GM19023 (cell line): ENCODE results near the gene LRP4.
"Not testable (repeated sequence)": the region's sequence is repeated elsewhere in the genome, so short reads cannot be mapped to it uniquely, and the experiment has no call there.

Experiments used
- ATAC-seq: cut with Tn5 transposase; IDR thresholded peaks from one replicate; pipeline ENCODE4 v1.9.1; 2021; ENCODE audit warnings: mild to moderate bottlenecking, moderate library complexity; ENCODE audit not compliant: unreplicated experiment

The LRP4 gene

GRCh38 chr11:46918083-46918787 is at the start of gene LRP4:
TSS of gene LRP4 (minus strand) at chr11:46918550. CDS start at chr11:46918379, 171 bp downstream.
- peak; percentile 59 for ATAC-seq

GRCh38 chr11:46967962-46968361 is 49.6 kb upstream of the LRP4 start:
- no peak for ATAC-seq

GRCh38 chr11:46966773-46967172 is 48.4 kb upstream of the LRP4 start:
- ATAC-seq: no peak

- ATAC-seq: no peak
These were observed 45.5 kb upstream of the LRP4 start for GRCh38 chr11:46963844-46964243.

- ATAC-seq: not testable (repeated sequence)
These were observed 43.5 kb upstream of the LRP4 start for GRCh38 chr11:46961886-46962285.

- ATAC-seq: no peak
These were observed 42.7 kb upstream of the LRP4 start for GRCh38 chr11:46961041-46961440.

- ATAC-seq: no peak
These were observed 40.4 kb upstream of the LRP4 start for GRCh38 chr11:46958777-46959176.

GRCh38 chr11:46953093-46953492 is 34.7 kb upstream of the LRP4 start:
- ATAC-seq: no peak

GRCh38 chr11:46952553-46952952 is 34.2 kb upstream of the LRP4 start:
- ATAC-seq: no peak

- no peak for ATAC-seq
These were observed 33.5 kb upstream of the LRP4 start for GRCh38 chr11:46951864-46952263.

- ATAC-seq: no peak
These were observed 30.9 kb upstream of the LRP4 start for GRCh38 chr11:46949297-46949696.

- no peak for ATAC-seq
These were observed 30.2 kb upstream of the LRP4 start for GRCh38 chr11:46948378-46949131.

- ATAC-seq: no peak
These were observed 29.2 kb upstream of the LRP4 start for GRCh38 chr11:46947399-46948077.

- ATAC-seq: no peak
These were observed 26.2 kb upstream of the LRP4 start for GRCh38 chr11:46944356-46945075.

GRCh38 chr11:46942172-46942571 is 23.8 kb upstream of the LRP4 start:
- no peak for ATAC-seq

- ATAC-seq: peak; percentile 98
These were observed 18.1 kb upstream of the LRP4 start, which contains the start of gene CSTPP1 for GRCh38 chr11:46936138-46937110. TSS of gene CSTPP1 (plus strand) at chr11:46936761. CDS start at chr11:46936806, 45 bp downstream.

GRCh38 chr11:46930089-46930488 is 11.7 kb upstream of the LRP4 start:
- no peak for ATAC-seq

GRCh38 chr11:46928701-46929100 is 10.4 kb upstream of the LRP4 start:
- ATAC-seq: not testable (repeated sequence)

- not testable (repeated sequence) for ATAC-seq
These were observed 9.6 kb upstream of the LRP4 start for GRCh38 chr11:46927928-46928327.

GRCh38 chr11:46920755-46921154 is 2.4 kb upstream of the LRP4 start:
- ATAC-seq: no peak
